A549 (cell line): ENCODE data around the gene ADAM12. TPM values are rescaled to one million over a fixed set of nuclear protein-coding genes. Genes with fewer than 3 reads are reported as not detected.

Source experiments
- ATAC-seq, 2 experiments: fragments of 200-7000 bp in 1 of 2; fragments of >200 bp in 1 of 2; cut with Nextera tagmentation in 1 of 2; cut with Tn5 transposase in 1 of 2; 3 replicates each; pipeline versions ENCODE4 v1.8.0 to v1.9.1; 2018 to 2020; ENCODE audit warnings: mild to moderate bottlenecking in 1 of 2, moderate library complexity in 1 of 2
- CTCF ChIA-PET: fragments of 300-600 bp; sonication (Branson Sonifier 250); formaldehyde crosslinking; extraction: SDS; loops from one replicate; lab custom pipeline; 2021; ENCODE audit warnings: antibody characterized with exemption, inconsistent platforms; lab: Yijun Ruan, JAX
- POLR2A ChIA-PET: fragments of 350-600 bp; formaldehyde crosslinking; extraction: SDS; loops from one replicate; lab custom pipeline; 2021; ENCODE audit warnings: antibody characterized with exemption, inconsistent platforms; lab: Yijun Ruan, JAX
- DNase-seq, 2 experiments: peaks; one replicate each; pipeline versions ENCODE4 v3.0.0 to v3.0.0-alpha.2; 2011 to 2016; ENCODE audit warnings: low read depth in 1 of 2, low spot score in 1 of 2
- FAIRE-seq: peaks from 2 replicates; lab custom pipeline; 2011; peaks lifted over from hg19 to GRCh38; lab: Jason Lieb, UNC
- H3K27ac ChIP-seq, 2 experiments: fragments of >200 bp; sonication (Bioruptor Twin); formaldehyde crosslinking; 3 replicates each; pipeline ENCODE4 v1.5.1; 2016 to 2017
- H3K4me1 ChIP-seq: fragments of >200 bp; sonication (Bioruptor Twin); formaldehyde crosslinking; 3 replicates; pipeline ENCODE4 v1.6.1; 2016
- H3K4me2 ChIP-seq: fragments of >200 bp; sonication (Bioruptor Twin); formaldehyde crosslinking; 3 replicates; pipeline ENCODE4 v1.6.1; 2016
- H3K4me3 ChIP-seq: fragments of >200 bp; sonication (Bioruptor Twin); formaldehyde crosslinking; 3 replicates; pipeline ENCODE4 v1.5.1; 2016
- H3K9me3 ChIP-seq: fragments of >200 bp; sonication (Bioruptor Twin); formaldehyde crosslinking; 3 replicates; pipeline ENCODE4 v1.6.1; 2016
- CBX2 ChIP-seq: fragments of 200-600 bp; sonication (generic); IDR thresholded peaks from 2 replicates; pipeline ENCODE4 v1.6.1; 2016; ENCODE audit warnings: low read depth, mild to moderate bottlenecking, borderline replicate concordance
- CEBPB ChIP-seq, 2 experiments: fragments of >200 bp in 1 of 2; sonication (Bioruptor Twin) in 1 of 2; formaldehyde crosslinking in 1 of 2; IDR thresholded peaks; 2 replicates each; pipeline ENCODE4 v1.6.1; 2012 to 2016
- CHD2 ChIP-seq: fragments of 150-350 bp; IDR thresholded peaks from 2 replicates; pipeline ENCODE4 v1.6.1; 2014; ENCODE audit warnings: low read length; ENCODE audit not compliant: partially characterized antibody
- EP300 ChIP-seq, 2 experiments: fragments of >200 bp; sonication (Bioruptor Twin); formaldehyde crosslinking; IDR thresholded peaks; 2 replicates in 1 of 2; 3 replicates in 1 of 2; pipeline ENCODE4 v1.6.1; 2016 to 2017
- FOXS1 ChIP-seq: fragments of 250-450 bp; sonication (Bioruptor Pico); IDR thresholded peaks from 2 replicates; pipeline ENCODE4 v1.5.0; 2020; ENCODE audit warnings: mild to moderate bottlenecking, moderate library complexity
- HES2 ChIP-seq: fragments of >200 bp; sonication (Bioruptor Twin); formaldehyde crosslinking; IDR thresholded peaks from 2 replicates; pipeline ENCODE4 v1.6.1; 2016
- HMGXB4 ChIP-seq: fragments of 250-450 bp; sonication (Bioruptor Pico); IDR thresholded peaks from 2 replicates; pipeline ENCODE4 v1.5.0; 2021; ENCODE audit warnings: mild to moderate bottlenecking, moderate library complexity, borderline replicate concordance
- HOXA7 ChIP-seq: fragments of 250-450 bp; sonication (Bioruptor Pico); IDR thresholded peaks from 2 replicates; pipeline ENCODE4 v1.5.0; 2020; ENCODE audit warnings: mild to moderate bottlenecking, moderate library complexity
- HOXB5 ChIP-seq: fragments of 250-450 bp; sonication (Bioruptor Pico); IDR thresholded peaks from 2 replicates; pipeline ENCODE4 v1.5.0; 2020; ENCODE audit warnings: mild to moderate bottlenecking, moderate library complexity
- KDM1A ChIP-seq: fragments of 200-600 bp; sonication (generic); IDR thresholded peaks from 2 replicates; pipeline ENCODE4 v1.6.1; 2016; ENCODE audit warnings: low read depth, mild to moderate bottlenecking
- MAFK ChIP-seq: fragments of 450-650 bp; IDR thresholded peaks from 2 replicates; pipeline ENCODE4 v1.6.1; 2014; ENCODE audit not compliant: partially characterized antibody
- MAX ChIP-seq: IDR thresholded peaks from 2 replicates; pipeline ENCODE4 v1.6.1; 2012
- NPAS2 ChIP-seq: fragments of 250-450 bp; sonication (Bioruptor Pico); IDR thresholded peaks from 2 replicates; pipeline ENCODE4 v1.8.0; 2022; ENCODE audit warnings: mild to moderate bottlenecking, moderate library complexity, borderline replicate concordance
- PBX3 ChIP-seq: IDR thresholded peaks from 2 replicates; pipeline ENCODE4 v1.6.1; 2012
- RARB ChIP-seq: fragments of 250-450 bp; sonication (Bioruptor Pico); IDR thresholded peaks from 2 replicates; pipeline ENCODE4 v1.8.0; 2021; ENCODE audit warnings: mild to moderate bottlenecking, moderate library complexity
- REST ChIP-seq: fragments of 200-600 bp; sonication (generic); IDR thresholded peaks from 2 replicates; pipeline ENCODE4 v1.6.1; 2016; ENCODE audit warnings: antibody characterized with exemption, mild to moderate bottlenecking, moderate library complexity
- TP53 ChIP-seq: fragments of 250-450 bp; sonication (Bioruptor Pico); IDR thresholded peaks from 2 replicates; pipeline ENCODE4 v1.5.0; 2021; ENCODE audit warnings: mild to moderate bottlenecking, moderate library complexity
- ZFP36 ChIP-seq: fragments of 450-650 bp; IDR thresholded peaks from 2 replicates; pipeline ENCODE4 v1.6.1; 2014; ENCODE audit warnings: borderline replicate concordance; ENCODE audit not compliant: partially characterized antibody
- ZSCAN20 ChIP-seq: fragments of 250-450 bp; sonication (Bioruptor Pico); IDR thresholded peaks from 2 replicates; pipeline ENCODE4 v1.8.0; 2022; ENCODE audit warnings: mild to moderate bottlenecking, moderate library complexity
- WGBS: methylation state at CpG from one replicate; pipeline ENCODE4 v1.1.6; 2017; ENCODE audit errors: missing lambda C conversion rate; 5-methylcytosine and 5-hydroxymethylcytosine counted together
- polyA plus RNA-seq, 4 experiments: library from polyadenylated mRNA; depleted of rRNA in 3 of 4; stranded (reverse); fragments of >200 nt; fragmentation: RNase III in 1 of 4; extraction: RNeasy Plus Mini Kit Qiagen cat#74134 plus additional on column Dnase treatment in 1 of 4; gene quantifications; 2 replicates in 3 of 4; 3 replicates in 1 of 4; pipeline ENCODE4 v1.2.3, GENCODE V29; 2011 to 2017

Gene ADAM12
- polyA plus RNA-seq, 2 of the 4 experiments (the other 2 are of a cell fraction), result 1.6 to 4.8 TPM

GRCh38 chr10:126369125-126369710, 19.1 kb downstream of the ADAM12 start:
- DNase-seq (no peak), FAIRE-seq (no peak), ATAC-seq (no peak)
- Histone ChIP-seq H3K4me3 (no peak overlapping the region), H3K9me3 (0 out of 3 replicates have a peak, but pooled peaks cover 4% of the 10 kb centered on the region), H3K4me1 (no peaks in the 10 kb centered on the region), H3K27ac (no peak overlapping the region), H3K4me2 (no peak overlapping the region)
- no peak for TF ChIP-seq HMGXB4 (CRISPR knock-in tag)
- no peak for TF ChIP-seq REST
- TF ChIP-seq HOXA7 (CRISPR knock-in tag), result no peak
- TF ChIP-seq TP53, result no peak
- no peak for TF ChIP-seq MAX
- no peak for TF ChIP-seq MAFK
- no peak for TF ChIP-seq CHD2
- no peak for TF ChIP-seq CBX2
- no peak for TF ChIP-seq NPAS2 (CRISPR knock-in tag)
- TF ChIP-seq PBX3, result no peak
- no peak for TF ChIP-seq EP300 (IDR thresholded peaks at IDR 0.05)
- TF ChIP-seq RARB (CRISPR knock-in tag), result no peak
- no peak for TF ChIP-seq KDM1A
- no peak for TF ChIP-seq HES2
- no peak for TF ChIP-seq ZSCAN20
- no peak for TF ChIP-seq FOXS1 (CRISPR knock-in tag)
- 54% methylated on average over 3 of the region's 4 CpGs for WGBS
- ChIA-PET CTCF (no interaction called here), POLR2A (no interaction called here)

GRCh38 chr10:126357169-126357568, 31.1 kb downstream of the ADAM12 start:
- H3K9me3 ChIP-seq, result peaks cover 18% of the 10 kb centered on the region
- POLR2A ChIA-PET, result no interaction called here
- FAIRE-seq (no peak), ATAC-seq (no peak), DNase-seq (no peak)
- H3K4me2 ChIP-seq, result no peak overlapping the region
- no peaks in the 10 kb centered on the region for H3K4me1 ChIP-seq
- no peak overlapping the region for H3K4me3 ChIP-seq
- CTCF ChIA-PET, result no interaction called here
- no peak for TF ChIP-seq REST
- TF ChIP-seq NPAS2 (CRISPR knock-in tag), result no peak
- no peak for TF ChIP-seq HOXB5 (CRISPR knock-in tag)
- no peak for TF ChIP-seq ZFP36
- no peak for TF ChIP-seq CEBPB (IDR thresholded peaks at IDR 0.05)
- TF ChIP-seq KDM1A, result no peak
- no peak overlapping the region for H3K27ac ChIP-seq
